HG02970 (cell line): Measurements from ENCODE around the gene ACVRL1.

Source experiments
- ATAC-seq: cut with Tn5 transposase; IDR thresholded peaks from one replicate; pipeline ENCODE4 v1.9.1; 2021; ENCODE audit warnings: mild to moderate bottlenecking, moderate library complexity, moderate number of reproducible peaks; ENCODE audit not compliant: unreplicated experiment, low FRiP score

Gene ACVRL1

GRCh38 chr12:51937926-51938325 lies 30.6 kb downstream of the ACVRL1 start:
- ATAC-seq, result no peak

GRCh38 chr12:51938726-51939125 lies 31.4 kb downstream of the ACVRL1 start:
- no peak for ATAC-seq

GRCh38 chr12:51941011-51941581 lies 33.8 kb downstream of the ACVRL1 start:
- no peak for ATAC-seq

- ATAC-seq, result no peak
Observed at GRCh38 chr12:51941604-51942003, 34.3 kb downstream of the ACVRL1 start.

- ATAC-seq, result no peak
Observed at GRCh38 chr12:51942056-51942455, 34.8 kb downstream of the ACVRL1 start.

GRCh38 chr12:51942501-51943000 lies 35.2 kb downstream of the ACVRL1 start:
- no peak for ATAC-seq

- no peak for ATAC-seq
Observed at GRCh38 chr12:51943346-51943745, 36.0 kb downstream of the ACVRL1 start.

- ATAC-seq, result no peak
Observed at GRCh38 chr12:51944608-51945233, 37.4 kb downstream of the ACVRL1 start.

GRCh38 chr12:51947246-51947996 lies 40.1 kb downstream of the ACVRL1 start:
- no peak for ATAC-seq

GRCh38 chr12:51948066-51948465 lies 40.8 kb downstream of the ACVRL1 start:
- ATAC-seq, result no peak

- no peak for ATAC-seq
Observed at GRCh38 chr12:51949342-51950030, 42.2 kb downstream of the ACVRL1 start.

- ATAC-seq, result no peak
Observed at GRCh38 chr12:51950682-51951198, 43.4 kb downstream of the ACVRL1 start.

- peak; percentile 73 for ATAC-seq
Observed at GRCh38 chr12:51951199-51951842, 44.0 kb downstream of the ACVRL1 start, which contains the start of gene ACVR1B. TSS of gene ACVR1B (plus strand) at chr12:51951699. CDS start at chr12:51951744, 45 bp downstream.

GRCh38 chr12:51951843-51952722 lies 44.8 kb downstream of the ACVRL1 start:
- ATAC-seq, result no peak

GRCh38 chr12:51953089-51953488 lies 45.8 kb downstream of the ACVRL1 start:
- ATAC-seq, result no peak

- ATAC-seq, result no peak
Observed at GRCh38 chr12:51953864-51954263, 46.6 kb downstream of the ACVRL1 start.

GRCh38 chr12:51954561-51955361 lies 47.5 kb downstream of the ACVRL1 start:
- ATAC-seq, result no peak

- no peak for ATAC-seq
Observed at GRCh38 chr12:51955702-51956101, 48.4 kb downstream of the ACVRL1 start.
